Fibroblast of pulmonary artery (primary cell): ENCODE results near the gene HSPB3.
A peak's percentile ranks its signal among the peaks of the same experiment; 100 is the strongest.

ENCODE experiments used
- DNase-seq: peaks from one replicate; pipeline ENCODE4 v3.0.0-alpha.2; 2010; ENCODE audit warnings: low read depth
- H3K4me3 ChIP-seq: replicated peaks from 2 replicates; pipeline ENCODE4 v1.5.1; 2011; ENCODE audit warnings: low read depth, mild to moderate bottlenecking, control low read depth, low read length, moderate library complexity
- CTCF ChIP-seq: IDR thresholded peaks from 2 replicates; pipeline ENCODE4 v1.5.1; 2011; ENCODE audit warnings: mild to moderate bottlenecking, control low read depth, low read length, inconsistent platforms; ENCODE audit errors: missing control alignments

Gene HSPB3

GRCh38 chr5:54443270-54443669 is 12.2 kb upstream of the HSPB3 start:
- TF ChIP-seq CTCF = peak; percentile 64
- DNase-seq = peak; percentile 66
- no peak overlapping the region for H3K4me3 ChIP-seq

GRCh38 chr5:54445691-54446378 is 9.7 kb upstream of the HSPB3 start:
- no peak for DNase-seq
- no peak overlapping the region for H3K4me3 ChIP-seq
- no peak for TF ChIP-seq CTCF

GRCh38 chr5:54446379-54446732 is 9.1 kb upstream of the HSPB3 start:
- no peak for DNase-seq
- no peak for TF ChIP-seq CTCF
- H3K4me3 ChIP-seq = no peak overlapping the region

GRCh38 chr5:54449923-54450322 is 5.6 kb upstream of the HSPB3 start:
- TF ChIP-seq CTCF = no peak
- H3K4me3 ChIP-seq = no peak overlapping the region
- no peak for DNase-seq

GRCh38 chr5:54450542-54450941 is 5.0 kb upstream of the HSPB3 start:
- no peak overlapping the region for H3K4me3 ChIP-seq
- no peak for DNase-seq
- TF ChIP-seq CTCF = no peak

GRCh38 chr5:54453046-54453445 is 2.5 kb upstream of the HSPB3 start:
- peak; percentile 14 for DNase-seq
- no peak overlapping the region for H3K4me3 ChIP-seq
- TF ChIP-seq CTCF = no peak

GRCh38 chr5:54454602-54455001 is 897 bp upstream of the HSPB3 start:
- no peak for TF ChIP-seq CTCF
- H3K4me3 ChIP-seq = no peak overlapping the region
- no peak for DNase-seq
